NCI-H1048 (cell line): ENCODE measurements around the gene OSBP2.

Experiments
- DNase-seq: peaks from one replicate; lab custom pipeline; 2025; lab: John Stamatoyannopoulos, UW

OSBP2 gene

GRCh38 chr22:30940685-30941362 is 246.2 kb downstream of the OSBP2 start:
- no peak for DNase-seq

GRCh38 chr22:30941363-30941740 is 246.7 kb downstream of the OSBP2 start:
- DNase-seq, result no peak

GRCh38 chr22:30943368-30943767 is 248.7 kb downstream of the OSBP2 start:
- no peak for DNase-seq

GRCh38 chr22:30944986-30945385 is 250.3 kb downstream of the OSBP2 start:
- DNase-seq, result no peak

- no peak for DNase-seq
Measured at GRCh38 chr22:30945653-30946052, 251.0 kb downstream of the OSBP2 start.

GRCh38 chr22:30946354-30946753 is 251.7 kb downstream of the OSBP2 start:
- no peak for DNase-seq

- no peak for DNase-seq
Measured at GRCh38 chr22:30947173-30947815, 252.6 kb downstream of the OSBP2 start.

GRCh38 chr22:30947816-30948454 is 253.3 kb downstream of the OSBP2 start:
- DNase-seq, result no peak

GRCh38 chr22:30948930-30949342 is 254.3 kb downstream of the OSBP2 start:
- DNase-seq, result no peak

- DNase-seq, result no peak
Measured at GRCh38 chr22:30949934-30950660, 255.4 kb downstream of the OSBP2 start.

- DNase-seq, result no peak
Measured at GRCh38 chr22:30953206-30953605, 258.5 kb downstream of the OSBP2 start.

- DNase-seq, result no peak
Measured at GRCh38 chr22:30955153-30955552, 260.5 kb downstream of the OSBP2 start.
